ENCODE results near the gene FSCN2.

Gene FSCN2

GRCh38 chr17:81513753-81514488 is 14.3 kb upstream of the FSCN2 start:
- no peak for DNase-seq (ENCODE audit: low read depth)

- no peak for DNase-seq (ENCODE audit: low read depth)
Observed at GRCh38 chr17:81514489-81514738, 13.8 kb upstream of the FSCN2 start.

- DNase-seq (ENCODE audit: low read depth), result no peak
Observed at GRCh38 chr17:81514739-81515529, 13.2 kb upstream of the FSCN2 start.

GRCh38 chr17:81515530-81516041 is 12.6 kb upstream of the FSCN2 start:
- no peak for DNase-seq (ENCODE audit: low read depth)

- no peak for DNase-seq (ENCODE audit: low read depth)
Observed at GRCh38 chr17:81516439-81516838, 11.7 kb upstream of the FSCN2 start.

GRCh38 chr17:81517009-81517338 is 11.2 kb upstream of the FSCN2 start:
- no peak for DNase-seq (ENCODE audit: low read depth)

GRCh38 chr17:81517339-81518112 is 10.7 kb upstream of the FSCN2 start:
- DNase-seq (ENCODE audit: low read depth), result no peak

- DNase-seq (ENCODE audit: low read depth), result no peak
Observed at GRCh38 chr17:81518113-81518784, 9.9 kb upstream of the FSCN2 start.

GRCh38 chr17:81518785-81519283 is 9.3 kb upstream of the FSCN2 start:
- no peak for DNase-seq (ENCODE audit: low read depth)

- DNase-seq (ENCODE audit: low read depth), result no peak
Observed at GRCh38 chr17:81519284-81520020, 8.7 kb upstream of the FSCN2 start.

- DNase-seq (ENCODE audit: low read depth), result no peak
Observed at GRCh38 chr17:81520021-81520901, 7.9 kb upstream of the FSCN2 start.

- DNase-seq (ENCODE audit: low read depth), result no peak
Observed at GRCh38 chr17:81522491-81523401, 5.4 kb upstream of the FSCN2 start.

- DNase-seq (ENCODE audit: low read depth), result no peak
Observed at GRCh38 chr17:81523402-81524038, 4.7 kb upstream of the FSCN2 start.

GRCh38 chr17:81524039-81524864 is 3.9 kb upstream of the FSCN2 start:
- DNase-seq (ENCODE audit: low read depth), result no peak

- DNase-seq (ENCODE audit: low read depth), result no peak
Observed at GRCh38 chr17:81524865-81525159, 3.4 kb upstream of the FSCN2 start.

- DNase-seq (ENCODE audit: low read depth), result no peak
Observed at GRCh38 chr17:81526662-81527571, 1.3 kb upstream of the FSCN2 start.

GRCh38 chr17:81528384-81528650 is 140 bp downstream of the FSCN2 start:
- DNase-seq (ENCODE audit: low read depth), result no peak

Data from HS-27A (cell line).